HepG2 (cell line): Measurements from ENCODE around the gene RMI2. TPM values are rescaled to one million over a fixed set of nuclear protein-coding genes. Genes with fewer than 3 reads are reported as not detected.

Experiments
- ARNT2 ChIP-seq: sonication (generic); formaldehyde crosslinking; IDR thresholded peaks from 2 replicates; pipeline ENCODE4 v1.8.0; 2022; ENCODE audit warnings: mild to moderate bottlenecking, low read depth, missing genetic modification reagents, moderate library complexity
- CC2D1A ChIP-seq: sonication (generic); formaldehyde crosslinking; IDR thresholded peaks from 2 replicates; pipeline ENCODE4 v1.8.1; 2023; ENCODE audit warnings: mild to moderate bottlenecking, missing genetic modification reagents
- FLYWCH1 ChIP-seq: sonication (generic); formaldehyde crosslinking; IDR thresholded peaks from 2 replicates; pipeline ENCODE4 v1.8.1; 2023; ENCODE audit warnings: mild to moderate bottlenecking, missing genetic modification reagents
- FOXO1 ChIP-seq: sonication (generic); formaldehyde crosslinking; IDR thresholded peaks from 2 replicates; pipeline ENCODE4 v1.4.0; 2020; ENCODE audit warnings: missing genetic modification reagents
- HOXA3 ChIP-seq: sonication (generic); formaldehyde crosslinking; IDR thresholded peaks from 2 replicates; pipeline ENCODE4 v1.5.0; 2020; ENCODE audit warnings: missing genetic modification reagents
- ISX ChIP-seq: sonication (generic); formaldehyde crosslinking; conservative IDR thresholded peaks from 2 replicates; pipeline ENCODE4 v1.5.0; 2020; ENCODE audit warnings: missing genetic modification reagents
- NR2F1 ChIP-seq, 2 experiments: fragments of 450-650 bp in 1 of 2; formaldehyde crosslinking in 1 of 2; IDR thresholded peaks; 2 replicates each; pipeline versions ENCODE4 v1.5.0 to v1.6.1; 2016 to 2020; ENCODE audit warnings: mild to moderate bottlenecking in 1 of 2, missing compliant biosample characterization in 1 of 2, missing genetic modification reagents in 1 of 2, moderate library complexity in 1 of 2
- NR2F2 ChIP-seq: IDR thresholded peaks from 2 replicates; pipeline ENCODE4 v1.6.1; 2012; ENCODE audit warnings: low read depth, inconsistent platforms, borderline replicate concordance
- PHF20 ChIP-seq: sonication (generic); formaldehyde crosslinking; IDR thresholded peaks from 2 replicates; pipeline ENCODE4 v1.5.0; 2020; ENCODE audit warnings: mild to moderate bottlenecking, missing genetic modification reagents
- SMARCE1 ChIP-seq: fragments of 450-650 bp; IDR thresholded peaks from 2 replicates; pipeline ENCODE4 v1.6.1; 2017; ENCODE audit warnings: borderline replicate concordance
- SNAI1 ChIP-seq: sonication (generic); formaldehyde crosslinking; IDR thresholded peaks from 2 replicates; pipeline ENCODE4 v1.5.0; 2020; ENCODE audit warnings: mild to moderate bottlenecking, missing genetic modification reagents, borderline replicate concordance
- TCF7L2 ChIP-seq: IDR thresholded peaks from 2 replicates; pipeline ENCODE4 v1.6.1; 2011; ENCODE audit warnings: mild to moderate bottlenecking, low read depth, low read length, moderate library complexity
- TOE1 ChIP-seq: sonication (generic); formaldehyde crosslinking; IDR thresholded peaks from 2 replicates; pipeline ENCODE4 v1.4.0; 2020; ENCODE audit warnings: mild to moderate bottlenecking, missing genetic modification reagents
- ZNF160 ChIP-seq: sonication (generic); formaldehyde crosslinking; IDR thresholded peaks from 2 replicates; pipeline ENCODE4 v1.8.0; 2022; ENCODE audit warnings: mild to moderate bottlenecking, inconsistent platforms, missing genetic modification reagents
- ZNF496 ChIP-seq: sonication (generic); formaldehyde crosslinking; IDR thresholded peaks from 2 replicates; pipeline ENCODE4 v1.8.1; 2023; ENCODE audit warnings: mild to moderate bottlenecking, moderate library complexity, missing genetic modification reagents; ENCODE audit not compliant: insufficient replicate concordance
- ZNF724P ChIP-seq: sonication (generic); formaldehyde crosslinking; IDR thresholded peaks from 2 replicates; pipeline ENCODE4 v1.8.0; 2022; ENCODE audit warnings: missing genetic modification reagents, borderline replicate concordance
- ZNF883 ChIP-seq: sonication (generic); formaldehyde crosslinking; IDR thresholded peaks from 2 replicates; pipeline ENCODE4 v1.5.1; 2020; ENCODE audit warnings: mild to moderate bottlenecking, missing genetic modification reagents; ENCODE audit errors: not compliant biosample characterization
- polyA plus RNA-seq, 8 experiments: library from polyadenylated mRNA; depleted of rRNA in 3 of 8; stranded (reverse) in 7 of 8; unstranded in 1 of 8; fragments of >200 nt; fragmentation: Illumina TruSeq in 4 of 8; extraction: Trizol in 4 of 8; gene quantifications; 2 replicates each; pipeline versions ENCODE4 v1.2.1 to v1.2.3, GENCODE V29; 2011 to 2016; ENCODE audit warnings: low read depth in 4 of 8, missing spikeins in 1 of 8, mixed read lengths in 1 of 8; ENCODE audit not compliant: insufficient read depth in 1 of 8
- total RNA-seq, 5 experiments: library from RNA; depleted of rRNA; stranded (reverse); fragments of >200 nt; fragmentation: Illumina TruSeq; extraction: Trizol; gene quantifications; 2 replicates each; pipeline ENCODE4 v1.2.3, GENCODE V29; 2016; ENCODE audit warnings: low read depth in 1 of 5
- TF ChIP-seq, protein P1 (sequence below): IDR thresholded peaks from 2 replicates; pipeline ENCODE4 v1.6.1; 2016; ENCODE audit warnings: missing genetic modification reagents, missing compliant biosample characterization
- TF ChIP-seq, protein P2 (sequence below): sonication (generic); formaldehyde crosslinking; IDR thresholded peaks from 2 replicates; pipeline ENCODE4 v1.5.0; 2020; ENCODE audit warnings: mild to moderate bottlenecking, missing genetic modification reagents
- TF ChIP-seq, protein P3 (sequence below): sonication (generic); formaldehyde crosslinking; IDR thresholded peaks from 2 replicates; pipeline ENCODE4 v1.4.0; 2020; ENCODE audit warnings: mild to moderate bottlenecking, missing genetic modification reagents
- TF ChIP-seq, protein P4 (sequence below): sonication (generic); formaldehyde crosslinking; IDR thresholded peaks from 2 replicates; pipeline ENCODE4 v1.4.0; 2020; ENCODE audit warnings: missing genetic modification reagents, borderline replicate concordance
- TF ChIP-seq, protein P5 (sequence below): sonication (generic); formaldehyde crosslinking; IDR thresholded peaks from 2 replicates; pipeline ENCODE4 v1.4.0; 2020; ENCODE audit warnings: missing genetic modification reagents, low read depth, mild to moderate bottlenecking, borderline replicate concordance

The RMI2 gene
- total and polyA plus RNA-seq, 2 of the 13 experiments (the other 11 are each of a cell fraction or from before 2014, with no cell fraction given), result 24.5 to 55.7 TPM

DNA sequence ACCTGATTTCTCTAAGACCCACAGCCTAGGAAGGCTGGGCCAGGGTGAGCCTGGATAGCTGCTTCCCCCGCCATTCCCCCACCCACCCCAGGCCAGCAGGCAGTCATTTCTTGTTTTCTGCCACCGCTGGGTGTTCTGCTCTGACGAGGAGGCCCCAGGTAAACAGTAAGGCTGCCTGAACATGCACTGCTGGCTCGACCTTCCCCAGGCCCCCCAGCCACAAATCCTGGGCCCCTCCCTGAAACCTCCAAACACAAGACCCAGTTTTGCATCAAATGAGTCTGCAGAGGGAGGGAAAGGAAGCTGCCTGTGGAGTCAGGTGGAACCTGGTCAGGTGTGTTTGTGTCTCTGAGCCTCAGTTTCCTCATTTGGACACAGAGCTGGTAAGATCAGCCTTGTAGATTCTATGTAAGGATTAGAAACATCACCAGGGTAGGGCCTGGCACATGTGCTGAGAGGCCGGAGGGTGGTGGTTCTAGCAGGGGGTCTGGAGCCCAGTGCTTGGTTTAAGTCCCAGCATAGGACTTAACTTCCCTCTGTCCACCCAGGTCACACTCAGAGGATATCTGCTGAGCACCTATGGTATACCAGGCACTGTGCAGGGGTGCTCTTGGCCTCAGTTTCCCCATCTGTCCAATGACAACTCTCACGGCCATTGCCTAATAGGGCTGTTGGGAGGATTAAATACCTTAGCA is 45.2 kb upstream of the RMI2 start (continued):
- TF ChIP-seq HOXA3 (CRISPR knock-in tag), result 0 out of 2 replicates have a peak, but pooled peaks have one; percentile 45
- no peak for TF ChIP-seq FLYWCH1 (CRISPR knock-in tag)
- no peak for TF ChIP-seq PHF20
- TF ChIP-seq, protein P1, sequence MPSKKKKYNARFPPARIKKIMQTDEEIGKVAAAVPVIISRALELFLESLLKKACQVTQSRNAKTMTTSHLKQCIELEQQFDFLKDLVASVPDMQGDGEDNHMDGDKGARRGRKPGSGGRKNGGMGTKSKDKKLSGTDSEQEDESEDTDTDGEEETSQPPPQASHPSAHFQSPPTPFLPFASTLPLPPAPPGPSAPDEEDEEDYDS (CRISPR knock-in tag), result no peak
- TF ChIP-seq ARNT2, result no peak
- no peak; the same call in 1 of the 2 replicates for TF ChIP-seq FOXO1 (CRISPR knock-in tag)
- TF ChIP-seq TOE1 (CRISPR knock-in tag), result no peak
- TF ChIP-seq ZNF724P (CRISPR knock-in tag), result no peak
- TF ChIP-seq ISX (CRISPR knock-in tag), result no peak
- TF ChIP-seq, protein P2, sequence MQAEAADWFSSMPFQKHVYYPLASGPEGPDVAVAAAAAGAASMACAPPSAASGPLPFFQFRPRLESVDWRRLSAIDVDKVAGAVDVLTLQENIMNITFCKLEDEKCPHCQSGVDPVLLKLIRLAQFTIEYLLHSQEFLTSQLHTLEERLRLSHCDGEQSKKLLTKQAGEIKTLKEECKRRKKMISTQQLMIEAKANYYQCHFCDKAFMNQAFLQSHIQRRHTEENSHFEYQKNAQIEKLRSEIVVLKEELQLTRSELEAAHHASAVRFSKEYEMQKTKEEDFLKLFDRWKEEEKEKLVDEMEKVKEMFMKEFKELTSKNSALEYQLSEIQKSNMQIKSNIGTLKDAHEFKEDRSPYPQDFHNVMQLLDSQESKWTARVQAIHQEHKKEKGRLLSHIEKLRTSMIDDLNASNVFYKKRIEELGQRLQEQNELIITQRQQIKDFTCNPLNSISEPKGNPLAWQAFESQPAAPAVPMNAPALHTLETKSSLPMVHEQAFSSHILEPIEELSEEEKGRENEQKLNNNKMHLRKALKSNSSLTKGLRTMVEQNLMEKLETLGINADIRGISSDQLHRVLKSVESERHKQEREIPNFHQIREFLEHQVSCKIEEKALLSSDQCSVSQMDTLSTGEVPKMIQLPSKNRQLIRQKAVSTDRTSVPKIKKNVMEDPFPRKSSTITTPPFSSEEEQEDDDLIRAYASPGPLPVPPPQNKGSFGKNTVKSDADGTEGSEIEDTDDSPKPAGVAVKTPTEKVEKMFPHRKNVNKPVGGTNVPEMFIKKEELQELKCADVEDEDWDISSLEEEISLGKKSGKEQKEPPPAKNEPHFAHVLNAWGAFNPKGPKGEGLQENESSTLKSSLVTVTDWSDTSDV, result 0 out of 2 replicates have a peak, but pooled peaks have one; percentile 70
- TF ChIP-seq ZNF160 (CRISPR knock-in tag), result 0 out of 2 replicates have a peak, but pooled peaks have one; percentile 31
- TF ChIP-seq, protein P3, sequence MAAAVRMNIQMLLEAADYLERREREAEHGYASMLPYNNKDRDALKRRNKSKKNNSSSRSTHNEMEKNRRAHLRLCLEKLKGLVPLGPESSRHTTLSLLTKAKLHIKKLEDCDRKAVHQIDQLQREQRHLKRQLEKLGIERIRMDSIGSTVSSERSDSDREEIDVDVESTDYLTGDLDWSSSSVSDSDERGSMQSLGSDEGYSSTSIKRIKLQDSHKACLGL (CRISPR knock-in tag), result no peak
- TF ChIP-seq, protein P4, sequence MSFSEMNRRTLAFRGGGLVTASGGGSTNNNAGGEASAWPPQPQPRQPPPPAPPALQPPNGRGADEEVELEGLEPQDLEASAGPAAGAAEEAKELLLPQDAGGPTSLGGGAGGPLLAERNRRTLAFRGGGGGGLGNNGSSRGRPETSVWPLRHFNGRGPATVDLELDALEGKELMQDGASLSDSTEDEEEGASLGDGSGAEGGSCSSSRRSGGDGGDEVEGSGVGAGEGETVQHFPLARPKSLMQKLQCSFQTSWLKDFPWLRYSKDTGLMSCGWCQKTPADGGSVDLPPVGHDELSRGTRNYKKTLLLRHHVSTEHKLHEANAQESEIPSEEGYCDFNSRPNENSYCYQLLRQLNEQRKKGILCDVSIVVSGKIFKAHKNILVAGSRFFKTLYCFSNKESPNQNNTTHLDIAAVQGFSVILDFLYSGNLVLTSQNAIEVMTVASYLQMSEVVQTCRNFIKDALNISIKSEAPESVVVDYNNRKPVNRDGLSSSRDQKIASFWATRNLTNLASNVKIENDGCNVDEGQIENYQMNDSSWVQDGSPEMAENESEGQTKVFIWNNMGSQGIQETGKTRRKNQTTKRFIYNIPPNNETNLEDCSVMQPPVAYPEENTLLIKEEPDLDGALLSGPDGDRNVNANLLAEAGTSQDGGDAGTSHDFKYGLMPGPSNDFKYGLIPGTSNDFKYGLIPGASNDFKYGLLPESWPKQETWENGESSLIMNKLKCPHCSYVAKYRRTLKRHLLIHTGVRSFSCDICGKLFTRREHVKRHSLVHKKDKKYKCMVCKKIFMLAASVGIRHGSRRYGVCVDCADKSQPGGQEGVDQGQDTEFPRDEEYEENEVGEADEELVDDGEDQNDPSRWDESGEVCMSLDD (CRISPR knock-in tag), result no peak
- TF ChIP-seq CC2D1A (CRISPR knock-in tag), result no peak
- TF ChIP-seq SNAI1 (CRISPR knock-in tag), result no peak
- peak; percentile 66 for TF ChIP-seq ZNF883 (CRISPR knock-in tag)
- no peak for TF ChIP-seq ZNF496 (CRISPR knock-in tag)
- no peak for TF ChIP-seq NR2F1 (CRISPR knock-in tag; IDR thresholded peaks at IDR 0.05)
- TF ChIP-seq SMARCE1, result no peak
- no peak for TF ChIP-seq TCF7L2
- TF ChIP-seq NR2F2, result no peak
- TF ChIP-seq, protein P5, sequence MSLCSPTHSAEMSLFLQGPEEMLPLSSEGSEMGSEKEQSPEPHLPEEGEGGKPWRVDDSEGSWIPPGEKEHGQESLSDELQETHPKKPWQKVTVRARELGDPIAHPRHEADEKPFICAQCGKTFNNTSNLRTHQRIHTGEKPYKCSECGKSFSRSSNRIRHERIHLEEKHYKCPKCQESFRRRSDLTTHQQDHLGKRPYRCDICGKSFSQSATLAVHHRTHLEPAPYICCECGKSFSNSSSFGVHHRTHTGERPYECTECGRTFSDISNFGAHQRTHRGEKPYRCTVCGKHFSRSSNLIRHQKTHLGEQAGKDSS (CRISPR knock-in tag), result no peak
